Stimulated activated CD4-positive, alpha-beta T cell treated with anti-CD3 and anti-CD28 coated beads, Interleukin-4, amount 100 ng/mL, for 1 hour (primary cell): ENCODE data around the gene PDXP.
"Not testable (repeated sequence)": the region's sequence is repeated elsewhere in the genome, so short reads cannot be mapped to it uniquely, and the experiment has no call there.

Experiments
- DNase-seq: peaks from one replicate; pipeline ENCODE4 v3.0.0-alpha.2; 2020

Gene PDXP

DNA sequence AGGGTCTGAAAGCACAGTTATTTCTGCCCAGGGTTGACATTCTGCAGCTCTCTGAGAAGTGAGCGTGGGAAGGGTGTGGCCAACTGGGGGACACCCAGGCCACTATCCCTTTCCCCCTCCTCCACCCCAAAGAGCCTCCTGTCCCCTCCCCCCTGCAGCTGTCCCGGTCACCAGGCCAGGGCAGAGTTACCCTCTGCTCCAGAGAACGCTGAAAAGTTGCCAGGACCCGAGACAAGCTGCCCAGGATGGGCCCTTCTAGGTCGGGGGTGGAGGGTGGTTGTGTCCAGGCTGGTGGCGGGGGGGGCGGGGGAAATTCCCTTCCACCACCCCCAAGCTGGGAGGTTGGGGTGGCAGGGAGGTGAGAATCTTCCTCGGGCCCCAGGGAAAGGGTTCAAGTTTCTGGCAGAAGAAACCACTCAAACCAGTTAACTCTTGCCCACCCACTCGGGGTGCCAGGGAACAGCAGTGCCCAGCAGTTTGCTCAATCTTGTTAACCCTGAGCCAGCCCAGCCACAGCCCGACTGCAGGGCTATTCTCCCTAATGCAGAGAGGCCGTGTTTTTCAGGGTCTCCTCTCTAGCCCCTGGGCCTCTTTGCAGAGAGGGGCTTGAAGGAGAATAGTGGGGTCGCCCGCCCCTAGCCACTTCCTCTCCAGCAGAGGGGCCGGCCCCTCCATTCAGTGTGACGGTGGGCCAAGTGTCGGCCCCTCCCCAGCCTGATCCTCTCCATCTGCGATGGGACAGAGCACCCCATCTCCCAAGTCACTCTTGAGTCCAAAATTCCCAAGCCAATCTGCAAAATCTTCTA lies 17.6 kb downstream of the PDXP start:
- DNase-seq: no peak

DNA sequence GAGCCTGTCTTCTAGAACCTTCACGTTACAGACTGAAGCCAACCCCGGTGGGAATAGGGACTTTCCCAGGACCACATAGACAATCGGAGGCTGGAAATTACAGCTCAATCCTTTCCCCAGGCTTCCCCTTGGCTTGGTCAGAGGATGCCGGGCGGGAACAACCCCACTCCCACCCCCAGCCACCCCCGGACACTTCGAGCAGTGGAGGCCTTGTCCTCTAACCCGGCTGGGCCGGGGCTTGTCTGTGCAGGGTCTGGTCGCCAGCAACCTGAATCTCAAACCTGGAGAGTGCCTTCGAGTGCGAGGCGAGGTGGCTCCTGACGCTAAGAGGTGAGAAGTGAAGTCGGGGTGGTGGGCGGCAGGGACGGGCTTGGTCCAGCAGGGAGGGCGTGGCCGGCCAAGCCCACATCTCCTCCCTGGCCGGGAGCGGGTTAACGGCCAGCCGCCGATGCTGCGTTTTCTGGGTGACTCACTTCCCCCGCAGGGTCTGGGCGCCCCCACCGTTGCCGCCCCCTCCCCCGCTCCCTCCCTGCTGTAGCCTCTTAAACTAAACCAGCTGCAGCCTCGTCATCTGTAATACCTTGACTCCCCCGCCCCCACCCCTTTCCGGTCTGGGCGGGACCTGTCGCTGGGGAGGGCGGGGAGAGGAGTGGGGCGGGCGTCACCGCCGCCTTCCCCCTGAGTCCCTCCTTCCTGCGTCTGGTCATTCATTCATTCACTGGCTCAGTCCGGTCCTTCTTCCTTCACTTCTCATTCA lies 18.4 kb downstream of the PDXP start:
- peak; percentile 92 for DNase-seq

DNA sequence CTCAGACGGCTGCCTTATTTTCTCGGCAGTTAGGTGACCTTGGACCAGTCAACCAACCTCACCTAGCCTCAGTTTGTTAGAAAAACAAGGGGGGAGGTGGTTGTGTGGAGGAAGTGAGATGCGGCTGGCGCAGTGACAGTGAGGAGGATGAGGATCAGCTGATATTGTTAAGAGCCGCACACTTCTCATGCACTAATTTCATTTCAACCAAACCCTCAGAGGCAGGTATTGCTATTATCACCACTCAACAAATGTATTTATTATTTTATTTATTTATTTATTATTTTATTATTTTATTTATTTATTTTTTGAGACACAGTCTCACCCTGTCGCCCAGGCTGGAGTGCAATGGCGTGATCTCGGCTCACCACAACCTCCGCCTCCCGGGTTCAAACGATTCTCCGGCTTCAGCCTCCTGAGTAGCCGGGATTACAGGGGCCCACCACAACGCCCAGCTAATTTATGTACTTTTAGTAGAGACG lies 19.0 kb downstream of the PDXP start:
- no peak for DNase-seq

DNA sequence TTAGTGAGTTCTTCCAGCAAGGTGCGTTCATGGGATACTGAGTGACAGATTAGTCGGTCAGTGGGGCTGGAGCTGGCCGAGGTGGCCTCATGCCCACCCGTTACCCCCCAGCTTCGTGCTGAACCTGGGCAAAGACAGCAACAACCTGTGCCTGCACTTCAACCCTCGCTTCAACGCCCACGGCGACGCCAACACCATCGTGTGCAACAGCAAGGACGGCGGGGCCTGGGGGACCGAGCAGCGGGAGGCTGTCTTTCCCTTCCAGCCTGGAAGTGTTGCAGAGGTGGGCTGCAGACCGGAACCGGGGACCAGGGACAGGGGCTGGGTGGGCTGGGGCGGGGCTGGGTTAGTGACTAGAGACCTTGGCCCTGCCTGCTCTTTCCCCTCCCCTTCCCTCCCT lies 19.8 kb downstream of the PDXP start:
- no peak for DNase-seq

DNA sequence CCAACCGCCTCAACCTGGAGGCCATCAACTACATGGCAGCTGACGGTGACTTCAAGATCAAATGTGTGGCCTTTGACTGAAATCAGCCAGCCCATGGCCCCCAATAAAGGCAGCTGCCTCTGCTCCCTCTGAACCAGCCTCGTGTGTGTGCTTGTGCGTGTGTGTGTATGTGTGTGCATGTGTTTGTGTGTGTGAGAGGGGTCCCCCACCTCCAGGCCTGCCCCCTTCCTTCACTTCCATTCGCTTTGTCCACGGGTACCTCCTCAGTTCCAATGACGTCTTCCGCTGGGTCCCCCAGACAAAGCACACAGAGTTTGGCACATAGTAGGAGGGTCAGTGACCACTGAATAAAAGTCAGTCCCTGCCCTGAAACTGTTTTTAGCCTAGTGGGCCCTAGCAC lies 21.1 kb downstream of the PDXP start:
- no peak for DNase-seq

DNA sequence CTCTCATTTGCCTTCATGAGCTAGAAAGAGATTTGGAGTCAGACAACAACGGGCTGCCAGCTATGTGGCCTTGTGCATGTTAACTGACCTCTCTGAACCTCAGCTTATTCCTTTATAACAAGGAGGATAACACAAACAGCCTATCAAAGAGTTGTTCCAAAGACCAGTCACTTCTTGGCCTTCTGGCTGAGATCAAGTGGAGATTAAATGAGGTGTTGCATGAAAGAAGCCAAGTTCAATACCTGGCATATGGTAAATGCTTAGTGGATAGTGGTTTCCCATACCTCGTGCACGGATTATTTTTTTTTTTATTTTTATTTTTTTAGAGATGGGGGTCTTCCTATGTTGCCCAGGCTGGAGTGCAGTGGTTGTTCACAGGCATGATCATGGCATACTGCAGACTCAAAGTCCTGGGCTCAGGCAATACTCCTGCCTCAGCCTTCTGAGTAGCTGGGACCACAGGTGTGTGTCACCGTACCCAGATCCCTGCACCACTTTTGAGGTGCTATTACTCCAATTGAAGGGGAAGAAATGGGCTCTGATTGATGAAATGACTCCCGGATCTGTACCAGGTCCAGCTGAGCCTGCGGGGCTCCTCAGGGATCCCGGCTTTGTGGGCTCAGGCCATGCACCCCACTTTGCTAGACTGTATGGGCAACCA lies 21.8 kb downstream of the PDXP start:
- no peak for DNase-seq

DNA sequence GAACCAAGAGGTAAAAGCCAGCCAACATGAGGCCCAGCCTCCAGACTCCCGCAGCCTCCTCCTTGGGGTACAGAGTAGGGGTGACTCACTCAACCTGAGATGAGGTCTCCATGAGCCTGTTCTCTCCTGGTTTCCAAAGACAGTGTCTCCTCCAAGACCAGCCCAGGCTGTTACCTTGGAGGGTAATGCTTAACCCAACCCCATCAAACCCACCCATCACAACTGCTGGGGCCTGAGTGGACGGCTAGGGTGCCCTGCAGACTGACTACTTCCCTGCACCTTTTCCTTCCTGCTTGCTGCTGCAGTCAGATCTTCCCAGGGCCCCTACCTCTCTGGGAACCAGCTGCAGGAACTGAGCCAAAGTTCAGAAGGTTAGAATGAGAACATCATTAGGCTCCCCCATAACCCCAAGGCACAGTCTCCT lies 22.5 kb downstream of the PDXP start:
- no peak for DNase-seq

DNA sequence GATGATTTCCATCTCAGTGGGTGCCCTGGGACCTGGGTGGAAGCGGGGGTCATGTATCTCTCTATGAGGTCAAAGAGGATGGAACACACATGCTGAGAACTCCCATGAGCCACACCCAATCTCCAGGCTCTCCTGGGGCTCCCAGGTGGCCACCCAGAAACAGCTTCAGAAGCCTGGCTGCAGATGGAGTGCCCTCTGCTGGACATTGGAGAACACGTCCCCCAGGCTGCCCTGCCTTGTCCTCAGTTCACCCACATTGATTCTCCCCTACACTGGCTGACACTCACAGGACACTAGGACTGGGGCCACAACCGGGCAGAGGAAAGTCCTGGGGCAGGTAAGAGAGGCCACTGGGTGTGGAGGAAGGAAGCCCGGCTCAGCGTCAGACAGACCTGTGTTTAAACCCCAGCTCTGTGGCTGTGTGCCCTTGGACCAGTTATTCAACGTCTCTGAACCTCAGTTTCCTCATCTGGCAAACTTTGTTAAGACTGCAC lies 23.1 kb downstream of the PDXP start:
- peak; percentile 69 for DNase-seq

DNA sequence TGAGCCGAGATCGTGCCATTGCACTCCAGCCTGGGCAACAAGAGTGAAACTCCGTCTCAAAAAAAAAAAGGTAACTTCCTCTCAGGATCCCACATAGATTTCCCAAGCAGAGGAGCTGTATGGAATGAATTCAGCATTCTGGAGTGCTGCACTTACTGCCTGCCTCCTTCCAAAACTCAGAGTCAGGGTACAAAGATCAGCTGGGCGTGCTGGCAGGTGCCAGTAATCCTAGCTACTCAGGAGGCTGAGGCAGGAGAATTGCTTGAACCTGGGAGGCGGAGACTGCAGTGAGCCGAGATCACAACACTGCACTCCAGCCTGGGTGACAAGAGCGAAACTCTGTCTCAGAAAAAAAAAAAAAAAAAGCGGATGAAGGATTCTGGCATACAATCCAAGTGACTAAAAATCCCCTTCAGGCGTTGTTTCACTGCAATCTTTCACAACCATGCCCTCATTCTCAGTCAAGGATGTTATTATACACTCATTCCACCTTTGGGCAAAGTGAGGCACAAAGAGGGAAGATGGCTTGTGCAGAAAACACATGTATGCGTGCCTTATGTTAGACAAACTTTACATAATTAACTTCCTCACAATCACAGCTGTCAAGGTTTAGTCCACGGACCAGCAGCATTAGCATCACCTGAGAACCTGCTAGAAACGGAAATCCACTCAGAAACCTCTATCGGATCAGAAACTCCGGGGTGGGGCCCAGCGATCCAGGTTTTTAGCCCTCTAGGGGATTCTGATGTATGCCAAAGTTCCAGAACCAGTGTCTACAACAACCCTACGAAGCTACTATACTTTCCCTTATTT lies 26.5 kb downstream of the PDXP start:
- no peak for DNase-seq

DNA sequence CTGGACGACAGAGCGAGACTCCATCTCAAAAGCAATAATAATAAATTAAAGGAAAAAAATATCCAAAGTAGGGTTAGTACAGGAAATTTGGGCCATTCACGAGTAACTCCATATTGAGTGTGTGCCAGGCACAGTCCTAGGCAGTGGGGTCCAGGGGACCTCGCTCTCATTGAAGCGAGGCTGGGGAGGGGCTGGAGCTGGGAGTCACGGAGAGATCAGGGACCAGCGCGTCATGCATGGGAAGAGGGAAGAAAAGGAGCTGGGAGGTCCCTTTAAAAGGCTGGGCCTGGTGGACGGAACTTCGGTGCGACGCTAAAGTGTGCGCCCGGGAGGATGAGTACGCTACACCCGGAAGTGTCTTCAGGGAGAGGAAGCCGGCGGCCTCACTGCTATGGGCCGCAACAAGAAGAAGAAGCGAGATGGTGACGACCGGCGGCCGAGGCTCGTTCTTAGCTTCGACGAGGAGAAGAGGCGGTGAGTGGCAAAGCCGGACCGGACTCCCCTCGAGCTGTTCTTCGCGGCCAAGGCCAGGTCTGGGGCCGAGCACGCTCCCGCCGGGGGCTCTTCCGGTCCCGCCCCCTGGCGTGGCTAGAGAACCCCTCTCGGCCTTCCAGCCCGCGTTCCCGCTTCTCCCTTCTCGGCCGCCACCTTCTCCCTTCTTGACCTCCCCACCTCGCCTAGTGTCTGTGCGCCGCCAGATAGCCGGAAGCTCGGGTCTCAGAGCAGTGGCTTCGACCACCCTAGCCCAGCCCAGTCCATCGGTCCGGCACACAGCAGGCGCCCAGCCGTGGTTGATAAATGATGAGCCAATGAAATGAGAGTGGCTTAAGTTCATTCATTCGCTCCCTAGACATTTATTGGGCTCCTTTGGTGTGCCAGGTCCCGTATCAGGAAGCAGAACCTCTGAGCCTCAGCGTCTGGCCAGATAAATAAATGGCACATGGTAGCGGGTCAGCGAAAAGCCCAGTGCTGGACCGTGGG lies 27.8 kb downstream of the PDXP start, which contains the start of gene NOL12:
Gene NOL12, plus strand, starts transcription at position 342 of the 981 bp plus-strand sequence. Its CDS starts 50 bp downstream, at position 392.
- peak; percentile 76 for DNase-seq

DNA sequence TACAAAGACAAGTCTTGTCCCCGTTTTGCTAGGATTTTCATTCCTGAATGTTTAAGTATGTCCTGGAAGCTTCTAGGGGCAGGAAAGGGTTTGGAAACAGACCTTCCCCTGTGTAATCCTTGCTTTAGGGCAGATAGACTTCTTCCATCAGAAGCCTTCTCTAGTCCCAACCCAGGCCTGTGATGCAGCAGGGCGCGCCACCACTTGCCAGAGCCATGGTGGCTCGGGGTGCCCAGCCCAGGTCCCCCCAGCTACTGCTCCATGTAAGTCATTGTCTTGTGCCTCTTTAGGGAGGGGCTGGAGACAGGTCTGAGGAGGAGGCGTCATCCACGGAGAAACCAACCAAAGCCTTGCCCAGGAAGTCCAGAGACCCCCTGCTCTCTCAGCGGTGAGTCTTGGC lies 31.9 kb downstream of the PDXP start:
- DNase-seq: no peak

DNA sequence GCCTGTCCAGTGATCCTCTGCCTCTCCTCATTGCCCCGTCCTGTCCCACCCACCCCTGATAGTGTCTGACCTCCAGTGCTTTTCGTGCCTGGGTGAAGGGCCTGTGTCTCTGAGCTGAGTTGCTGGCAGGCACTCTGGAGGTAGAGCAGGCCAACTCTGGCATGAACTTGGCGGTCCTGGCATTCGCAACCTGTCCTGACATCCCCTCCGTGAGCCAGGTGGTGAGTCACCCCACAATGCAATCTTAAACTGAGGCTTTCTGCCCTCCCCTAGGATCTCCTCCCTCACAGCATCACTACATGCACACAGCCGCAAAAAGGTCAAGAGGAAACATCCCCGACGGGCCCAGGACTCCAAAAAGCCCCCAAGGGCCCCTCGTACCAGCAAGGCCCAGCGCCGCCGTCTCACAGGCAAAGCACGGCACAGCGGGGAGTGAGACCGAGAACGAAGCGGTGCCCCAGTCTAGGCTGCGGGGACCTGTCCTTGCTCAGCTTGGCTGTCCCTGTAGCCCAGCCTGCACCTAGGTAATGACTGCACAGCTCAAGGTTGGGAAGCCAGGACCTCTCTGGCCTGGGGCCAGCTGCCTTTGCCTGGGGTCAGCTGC lies 32.5 kb downstream of the PDXP start:
- DNase-seq: no peak

DNA sequence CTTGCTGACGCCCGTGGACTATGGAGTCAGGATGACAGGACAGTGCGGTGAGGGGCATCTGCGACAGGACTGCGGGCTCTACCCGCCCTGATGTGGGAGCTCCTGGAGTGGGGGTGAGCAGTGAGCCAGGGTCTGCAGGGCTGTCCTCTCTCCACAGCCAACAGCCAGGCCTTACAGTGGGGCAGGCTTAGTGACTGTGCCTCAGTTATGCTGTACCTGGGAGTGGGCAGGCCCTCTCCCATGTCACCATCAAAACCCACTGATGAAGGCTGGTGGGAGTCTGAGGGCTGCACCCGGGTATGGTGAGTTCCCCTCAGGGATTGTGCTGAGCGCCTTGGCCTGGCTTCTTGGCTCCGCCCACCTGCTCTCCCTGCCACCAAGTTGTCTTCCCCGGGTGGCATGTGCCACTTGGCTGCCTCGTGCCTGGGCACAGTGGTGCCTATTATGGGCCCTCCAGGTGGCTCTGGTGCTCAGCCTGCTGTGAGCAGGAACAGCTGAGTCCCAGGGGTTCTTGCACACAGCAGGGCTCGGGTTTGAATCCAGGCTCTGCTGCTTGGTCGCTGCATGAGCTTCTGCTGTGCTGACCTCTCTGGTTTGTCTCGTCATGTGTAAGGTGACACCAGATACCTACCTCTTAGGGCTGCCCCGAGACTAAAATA lies 34.2 kb downstream of the PDXP start:
- no peak for DNase-seq

DNA sequence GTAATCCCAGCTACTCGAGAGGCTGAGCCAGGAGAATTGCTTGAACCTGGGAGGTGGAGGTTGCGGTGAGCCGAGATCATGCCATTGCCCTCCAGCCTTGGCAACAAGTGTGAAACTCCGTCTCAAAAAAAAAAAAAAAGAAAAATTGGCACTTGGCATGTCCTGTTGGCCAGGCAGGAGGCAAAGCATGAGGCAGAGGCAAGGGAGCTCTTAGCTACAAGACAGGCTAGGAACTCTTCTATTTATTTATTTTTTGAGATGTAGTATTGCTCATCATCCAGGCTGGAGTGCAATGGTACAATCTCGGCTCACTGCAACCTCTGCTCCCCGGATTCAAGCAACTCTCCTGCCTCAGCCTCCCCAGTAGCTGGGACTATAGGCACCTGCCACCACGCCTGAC lies 35.6 kb downstream of the PDXP start:
- not testable (repeated sequence) for DNase-seq

DNA sequence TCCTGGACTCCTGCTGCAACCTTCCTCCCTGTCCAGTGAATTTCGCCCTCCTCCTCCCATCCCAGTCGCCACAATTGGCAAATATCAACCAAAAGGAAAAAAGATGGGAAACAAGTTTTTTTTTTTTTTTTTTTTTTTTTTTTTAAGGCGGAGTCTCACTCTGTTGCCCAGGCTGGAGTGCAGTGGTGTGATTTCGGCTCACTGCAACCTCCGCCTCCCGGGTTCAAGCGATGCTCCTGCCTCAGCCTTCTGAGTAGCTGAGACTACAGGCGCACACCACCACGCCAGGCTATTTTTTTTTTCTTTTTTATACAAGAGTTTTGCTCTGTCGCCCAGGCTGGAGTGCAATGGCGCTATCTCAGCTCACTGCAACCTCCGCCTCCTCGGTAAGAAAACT lies 37.7 kb downstream of the PDXP start:
- DNase-seq: not testable (repeated sequence)

DNA sequence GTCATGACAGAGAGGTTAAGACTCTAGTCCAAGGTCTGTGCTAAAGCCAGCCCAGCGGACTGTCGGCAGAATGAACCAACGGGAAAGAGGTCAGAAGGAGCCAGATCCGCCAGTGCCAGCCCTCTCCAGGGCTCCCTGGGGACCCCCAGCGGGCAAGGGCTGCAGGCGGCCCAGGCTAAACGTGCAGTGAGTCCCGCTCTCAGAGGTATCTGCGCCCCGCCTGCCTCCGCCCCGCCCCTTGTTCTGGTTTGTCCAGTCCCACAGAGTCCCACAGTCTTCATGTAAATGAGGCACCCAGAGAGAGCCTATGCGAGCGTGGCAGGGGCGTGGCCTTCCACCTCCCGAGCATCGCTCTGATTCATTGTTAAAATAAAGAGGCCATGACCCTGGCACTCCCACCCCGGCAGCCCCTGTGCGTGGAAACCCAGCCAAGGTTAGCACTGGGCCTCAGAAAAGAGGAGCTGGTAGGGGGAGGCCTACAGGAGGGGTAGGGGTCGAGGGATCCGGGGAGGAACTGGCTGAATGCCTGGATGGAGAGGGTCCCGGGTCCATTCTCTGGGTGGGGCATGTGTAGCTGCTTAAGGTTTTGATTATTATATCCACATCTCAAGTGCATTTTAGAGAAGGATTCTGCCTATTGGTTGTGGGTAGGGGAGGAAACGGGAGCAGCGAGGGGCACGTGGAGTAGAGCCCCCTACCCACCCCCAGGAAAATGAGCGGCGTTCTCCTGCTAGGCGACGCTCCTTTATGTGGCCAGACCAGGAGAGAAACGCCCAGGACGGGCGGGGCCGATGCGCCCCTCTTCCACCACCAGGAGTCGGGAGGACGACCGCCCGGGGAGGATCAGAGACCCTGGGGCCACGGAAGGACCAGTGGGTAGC lies 38.4 kb downstream of the PDXP start, which contains the start of gene TRIOBP:
Gene TRIOBP, plus strand, starts transcription at position 392 of the 881 bp plus-strand sequence. CDS start 4,318 bp downstream, outside the sequence.
- peak; percentile 87 for DNase-seq

DNA sequence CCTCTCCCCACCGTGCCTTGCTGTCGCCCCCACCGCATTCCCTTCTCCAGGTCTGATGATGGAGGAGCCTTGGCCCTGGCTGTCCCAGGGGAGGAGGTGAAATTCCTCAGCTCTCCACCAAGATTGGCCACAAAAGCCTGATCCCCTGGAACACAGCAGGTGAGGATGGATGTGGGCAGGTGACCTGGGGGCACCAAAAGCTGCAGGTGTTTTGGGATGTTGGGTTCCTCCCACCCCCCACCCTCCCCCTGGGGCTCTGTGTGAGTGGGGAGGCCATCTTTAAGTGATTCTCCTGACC lies 39.0 kb downstream of the PDXP start:
- no peak for DNase-seq

DNA sequence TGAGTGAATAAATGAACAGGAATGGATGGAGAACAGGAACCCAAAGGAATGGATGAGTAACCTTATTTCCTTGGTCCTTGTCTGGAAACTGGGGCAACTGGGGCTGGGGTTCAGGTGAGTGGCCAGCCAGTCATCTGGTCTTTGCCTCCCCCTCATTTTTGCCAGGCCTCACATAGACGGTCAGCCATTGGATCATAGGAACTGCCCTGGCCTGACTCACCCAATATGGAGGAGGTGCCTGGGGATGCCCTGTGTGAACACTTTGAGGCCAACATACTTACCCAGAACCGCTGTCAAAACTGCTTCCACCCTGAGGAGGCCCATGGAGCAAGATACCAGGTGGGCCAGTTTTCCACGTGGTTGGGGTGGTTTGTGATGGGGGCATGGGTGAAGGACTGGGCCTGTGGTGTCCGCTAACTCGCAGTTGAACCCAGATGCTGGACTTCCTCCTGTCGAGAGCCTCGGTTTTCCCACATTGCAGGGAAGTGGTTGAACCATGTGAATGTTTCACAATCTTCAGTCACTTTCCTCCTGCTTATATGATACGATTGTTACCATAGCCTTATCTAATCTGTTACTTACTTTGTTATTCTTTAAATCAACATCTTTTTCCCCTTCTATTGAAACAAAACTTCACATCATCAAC lies 42.7 kb downstream of the PDXP start:
- DNase-seq: no peak

DNA sequence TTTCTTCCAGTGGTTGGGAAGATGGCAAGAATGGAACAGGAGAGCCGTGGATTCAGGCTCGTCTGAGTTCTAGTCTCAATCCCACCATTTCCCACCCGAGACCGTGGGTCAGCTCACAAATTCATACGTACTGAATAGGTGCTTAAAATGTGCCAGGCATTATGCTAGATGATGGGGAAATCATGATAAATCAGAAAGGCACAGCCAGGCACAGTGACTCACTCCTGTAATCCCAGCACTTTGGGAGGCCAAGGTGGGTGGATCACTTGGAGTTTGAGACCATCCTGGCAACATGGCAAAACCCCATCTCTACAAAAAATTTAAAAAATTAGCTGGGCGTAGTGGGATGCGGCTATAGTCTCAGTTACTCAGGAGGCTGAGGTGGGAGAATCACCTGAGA lies 45.4 kb downstream of the PDXP start:
- no peak for DNase-seq
